ENCODE results near the gene CCDC126. TPM values are rescaled to one million over a fixed set of nuclear protein-coding genes. Genes with fewer than 3 reads are reported as not detected.

The CCDC126 gene
- total and polyA plus RNA-seq, 2 experiments from 2014 or later: 9.5 TPM

GRCh38 chr7:23586159-23586558 lies 11.0 kb upstream of the CCDC126 start:
- Histone ChIP-seq H3K4me3 (no peak overlapping the region), H3K9me2 (ENCODE audit: insufficient read depth) (no peaks in the 10 kb centered on the region), H3K27me3 (replicated peaks; ENCODE audit: insufficient read depth) (no peaks in the 10 kb centered on the region), H3K4me2 (ENCODE audit: unreplicated experiment) (no peak overlapping the region), H2AFZ (no peak overlapping the region), H3K27ac (no peak overlapping the region), H4K20me1 (ENCODE audit: insufficient read depth) (no peaks in the 10 kb centered on the region), H3K9ac (no peak overlapping the region), H3K4me1 (ENCODE audit: insufficient read depth) (no peaks in the 10 kb centered on the region), H3F3A (ENCODE audit: insufficient read depth) (no peaks in the 10 kb centered on the region), H3K9me3 (ENCODE audit: low read depth) (no peaks in the 10 kb centered on the region), H3K79me2 (ENCODE audit: insufficient read depth) (no peaks in the 10 kb centered on the region), H3K36me3 (ENCODE audit: low read depth) (no peaks in the 10 kb centered on the region)
- DNase-seq: no peak
- in situ Hi-C loops (cut with MboI): no loop called here
- no peak for TF ChIP-seq EZH2phosphoT487 (IDR thresholded peaks at IDR 0.05; ENCODE audit: insufficient read depth, low read depth)
- no peak for TF ChIP-seq EZH2 (IDR thresholded peaks at IDR 0.05; ENCODE audit: insufficient read depth, poor library complexity, severe bottlenecking)
- 72 to 74% methylated on average over 23 to 34 of the region's 34 CpGs for WGBS, 2 experiments (ENCODE audit: low coverage in 1 of 2, low lambda C conversion rate in 2 of 2, missing lambda C conversion rate in 2 of 2)

- in situ Hi-C loops (cut with MboI): no loop called here
- WGBS, 2 experiments (ENCODE audit: low coverage in 1 of 2, low lambda C conversion rate in 2 of 2, missing lambda C conversion rate in 2 of 2): 22% methylated on average over 1 of the region's 1 CpG
These were observed 6.7 kb upstream of the CCDC126 start for GRCh38 chr7:23590529-23590928.

GRCh38 chr7:23593706-23594105 lies 3.5 kb upstream of the CCDC126 start:
- in situ Hi-C loops (cut with MboI): no loop called here
- no peak overlapping the region for H3K4me2 ChIP-seq (ENCODE audit: unreplicated experiment)
- no peaks in the 10 kb centered on the region for H4K20me1 ChIP-seq (ENCODE audit: insufficient read depth)
- H3K9me2 ChIP-seq (ENCODE audit: insufficient read depth): no peaks in the 10 kb centered on the region
- H3F3A ChIP-seq (ENCODE audit: insufficient read depth): peaks cover 10% of the 10 kb centered on the region
- TF ChIP-seq EZH2phosphoT487 (IDR thresholded peaks at IDR 0.05; ENCODE audit: insufficient read depth, low read depth): no peak
- TF ChIP-seq EZH2 (IDR thresholded peaks at IDR 0.05; ENCODE audit: insufficient read depth, poor library complexity, severe bottlenecking): no peak
- H3K27me3 ChIP-seq (replicated peaks; ENCODE audit: insufficient read depth): no peaks in the 10 kb centered on the region
- DNase-seq: no peak
- H2AFZ ChIP-seq: no peak overlapping the region
- no peaks in the 10 kb centered on the region for H3K36me3 ChIP-seq (ENCODE audit: low read depth)
- WGBS, 2 experiments (ENCODE audit: low coverage in 1 of 2, low lambda C conversion rate in 2 of 2, missing lambda C conversion rate in 2 of 2): 45 to 47% methylated on average over 1 of the region's 1 CpG
- no peak overlapping the region for H3K27ac ChIP-seq
- no peak overlapping the region for H3K4me3 ChIP-seq
- no peaks in the 10 kb centered on the region for H3K79me2 ChIP-seq (ENCODE audit: insufficient read depth)
- H3K9ac ChIP-seq: no peak overlapping the region
- H3K9me3 ChIP-seq (ENCODE audit: low read depth): no peaks in the 10 kb centered on the region
- H3K4me1 ChIP-seq (ENCODE audit: insufficient read depth): peaks cover 7% of the 10 kb centered on the region; the same call in 1 of the 2 replicates

More at GRCh38 chr7:23590529-23590928, 6.7 kb upstream of the CCDC126 start:
- H3K4me2 ChIP-seq (ENCODE audit: unreplicated experiment): no peak overlapping the region
- no peak for DNase-seq
- H4K20me1 ChIP-seq (ENCODE audit: insufficient read depth): no peaks in the 10 kb centered on the region
- H3K9ac ChIP-seq: no peak overlapping the region
- TF ChIP-seq EZH2phosphoT487 (IDR thresholded peaks at IDR 0.05; ENCODE audit: insufficient read depth, low read depth): no peak
- TF ChIP-seq EZH2 (IDR thresholded peaks at IDR 0.05; ENCODE audit: insufficient read depth, poor library complexity, severe bottlenecking): no peak
- H3K27ac ChIP-seq: no peak overlapping the region
- H3K27me3 ChIP-seq (replicated peaks; ENCODE audit: insufficient read depth): no peaks in the 10 kb centered on the region
- H3K36me3 ChIP-seq (ENCODE audit: low read depth): no peaks in the 10 kb centered on the region
- no peaks in the 10 kb centered on the region for H3K9me2 ChIP-seq (ENCODE audit: insufficient read depth)
- H3K4me1 ChIP-seq (ENCODE audit: insufficient read depth): no peaks in the 10 kb centered on the region
- H3K9me3 ChIP-seq (ENCODE audit: low read depth): no peaks in the 10 kb centered on the region
- H3K4me3 ChIP-seq: no peak overlapping the region
- no peaks in the 10 kb centered on the region for H3K79me2 ChIP-seq (ENCODE audit: insufficient read depth)
- H3F3A ChIP-seq (ENCODE audit: insufficient read depth): no peaks in the 10 kb centered on the region
- H2AFZ ChIP-seq: no peak overlapping the region

- Histone ChIP-seq H3F3A (ENCODE audit: insufficient read depth) (peaks cover 14% of the 10 kb centered on the region), H3K4me2 (ENCODE audit: unreplicated experiment) (no peak overlapping the region), H3K4me3 (no peak overlapping the region), H3K27me3 (replicated peaks; ENCODE audit: insufficient read depth) (no peaks in the 10 kb centered on the region), H3K27ac (no peak overlapping the region), H3K9me3 (ENCODE audit: low read depth) (no peaks in the 10 kb centered on the region), H3K36me3 (ENCODE audit: low read depth) (no peaks in the 10 kb centered on the region), H3K4me1 (ENCODE audit: insufficient read depth) (peaks cover 8% of the 10 kb centered on the region), H3K9ac (no peak overlapping the region), H3K79me2 (ENCODE audit: insufficient read depth) (0 out of 2 replicates have a peak, but pooled peaks cover 11% of the 10 kb centered on the region), H2AFZ (no peak overlapping the region), H4K20me1 (ENCODE audit: insufficient read depth) (no peaks in the 10 kb centered on the region), H3K9me2 (ENCODE audit: insufficient read depth) (no peaks in the 10 kb centered on the region)
- in situ Hi-C loops (cut with MboI): no loop called here
- no peak for DNase-seq
- TF ChIP-seq EZH2 (IDR thresholded peaks at IDR 0.05; ENCODE audit: insufficient read depth, poor library complexity, severe bottlenecking) (no peak), EZH2phosphoT487 (IDR thresholded peaks at IDR 0.05; ENCODE audit: insufficient read depth, low read depth) (no peak)
These were observed 2.1 kb upstream of the CCDC126 start for GRCh38 chr7:23594879-23595604.
